Measurements from ENCODE around the gene TGM6.

Gene TGM6

DNA sequence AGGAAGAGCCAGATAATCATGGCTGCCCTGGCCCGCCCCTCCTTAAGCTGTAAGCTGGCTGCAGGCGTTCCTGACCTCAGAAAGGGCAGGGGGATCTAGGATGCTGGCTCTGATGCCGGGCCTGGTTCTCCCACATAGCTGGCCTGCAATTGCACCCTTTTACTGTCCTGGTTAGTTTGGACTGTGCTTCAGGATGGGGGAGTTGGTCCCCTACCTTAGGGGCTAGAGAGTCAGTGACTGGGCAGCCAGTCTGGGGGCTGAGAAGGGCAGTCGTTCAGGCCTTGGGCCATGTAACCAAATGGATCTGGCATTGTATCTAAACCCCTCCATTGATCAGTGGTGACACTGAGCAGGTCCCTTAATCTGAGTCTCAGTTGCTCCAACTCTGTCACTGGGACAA is 44.2 kb upstream of the TGM6 start:
- TF ChIP-seq, protein P1, sequence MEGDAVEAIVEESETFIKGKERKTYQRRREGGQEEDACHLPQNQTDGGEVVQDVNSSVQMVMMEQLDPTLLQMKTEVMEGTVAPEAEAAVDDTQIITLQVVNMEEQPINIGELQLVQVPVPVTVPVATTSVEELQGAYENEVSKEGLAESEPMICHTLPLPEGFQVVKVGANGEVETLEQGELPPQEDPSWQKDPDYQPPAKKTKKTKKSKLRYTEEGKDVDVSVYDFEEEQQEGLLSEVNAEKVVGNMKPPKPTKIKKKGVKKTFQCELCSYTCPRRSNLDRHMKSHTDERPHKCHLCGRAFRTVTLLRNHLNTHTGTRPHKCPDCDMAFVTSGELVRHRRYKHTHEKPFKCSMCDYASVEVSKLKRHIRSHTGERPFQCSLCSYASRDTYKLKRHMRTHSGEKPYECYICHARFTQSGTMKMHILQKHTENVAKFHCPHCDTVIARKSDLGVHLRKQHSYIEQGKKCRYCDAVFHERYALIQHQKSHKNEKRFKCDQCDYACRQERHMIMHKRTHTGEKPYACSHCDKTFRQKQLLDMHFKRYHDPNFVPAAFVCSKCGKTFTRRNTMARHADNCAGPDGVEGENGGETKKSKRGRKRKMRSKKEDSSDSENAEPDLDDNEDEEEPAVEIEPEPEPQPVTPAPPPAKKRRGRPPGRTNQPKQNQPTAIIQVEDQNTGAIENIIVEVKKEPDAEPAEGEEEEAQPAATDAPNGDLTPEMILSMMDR (conservative IDR thresholded peaks at IDR 0.05; ENCODE audit: control insufficient read depth, insufficient read depth, low read depth, low read length) = no peak
- H3K4me3 ChIP-seq (ENCODE audit: control insufficient read depth, low read depth, low read length) = no peak overlapping the region
- DNase-seq (ENCODE audit: low read depth) = no peak

DNA sequence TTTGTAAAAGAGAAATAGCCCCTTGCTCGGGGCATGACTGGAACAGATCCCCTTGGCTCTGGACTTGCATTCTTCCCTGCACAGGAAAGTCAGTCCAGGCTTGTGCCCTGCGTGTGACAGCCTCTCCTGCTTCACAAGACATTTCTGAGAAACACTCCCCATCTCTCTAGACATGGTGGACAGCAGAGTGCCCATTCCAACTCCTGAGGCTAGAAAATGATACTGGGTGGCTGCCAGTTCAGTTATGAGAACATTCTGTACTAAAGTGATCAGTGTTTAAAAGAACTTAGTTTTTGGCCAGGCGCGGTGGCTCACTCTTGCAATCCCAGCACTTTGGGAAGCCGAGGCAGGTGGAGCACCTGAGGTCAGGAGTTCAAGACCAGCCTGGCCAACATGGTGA is 43.6 kb upstream of the TGM6 start:
- H3K4me3 ChIP-seq (ENCODE audit: control insufficient read depth, low read depth, low read length) = no peak overlapping the region
- no peak for DNase-seq (ENCODE audit: low read depth)
- TF ChIP-seq, protein P1 (conservative IDR thresholded peaks at IDR 0.05; ENCODE audit: control insufficient read depth, insufficient read depth, low read depth, low read length) = no peak

DNA sequence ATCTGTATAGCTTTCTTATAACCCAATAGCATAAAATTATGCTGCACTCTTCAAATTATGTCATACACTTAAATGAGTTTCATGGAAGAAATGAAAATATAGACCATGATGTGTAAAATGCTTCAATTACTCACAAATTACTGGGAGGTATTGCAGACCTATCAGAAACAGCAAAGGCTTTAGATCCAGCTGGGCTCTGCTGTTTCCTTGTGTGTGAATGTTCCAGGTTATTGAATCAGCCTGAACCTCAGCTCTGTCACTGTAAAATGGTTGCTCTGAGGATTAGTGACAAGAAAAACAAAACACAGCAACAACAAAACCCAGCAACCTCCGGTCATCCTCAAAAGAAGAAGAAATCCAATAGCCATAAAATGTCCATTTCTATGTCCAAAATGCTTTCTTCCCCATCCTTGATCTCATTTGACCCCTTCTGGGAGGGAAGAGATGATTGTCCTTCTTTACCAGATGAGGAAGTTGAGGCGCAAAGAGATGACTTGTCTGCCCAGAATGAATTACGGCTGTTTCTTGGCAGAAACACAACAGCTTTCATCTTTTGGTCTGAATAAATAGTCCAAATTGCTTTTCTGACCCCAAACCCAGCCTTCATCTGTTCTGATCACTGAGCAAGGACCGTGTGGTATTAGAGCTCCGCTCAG is 42.2 kb upstream of the TGM6 start:
- no peak overlapping the region for H3K4me3 ChIP-seq (ENCODE audit: control insufficient read depth, low read depth, low read length)
- DNase-seq (ENCODE audit: low read depth) = no peak
- TF ChIP-seq, protein P1 (conservative IDR thresholded peaks at IDR 0.05; ENCODE audit: control insufficient read depth, insufficient read depth, low read depth, low read length) = no peak

DNA sequence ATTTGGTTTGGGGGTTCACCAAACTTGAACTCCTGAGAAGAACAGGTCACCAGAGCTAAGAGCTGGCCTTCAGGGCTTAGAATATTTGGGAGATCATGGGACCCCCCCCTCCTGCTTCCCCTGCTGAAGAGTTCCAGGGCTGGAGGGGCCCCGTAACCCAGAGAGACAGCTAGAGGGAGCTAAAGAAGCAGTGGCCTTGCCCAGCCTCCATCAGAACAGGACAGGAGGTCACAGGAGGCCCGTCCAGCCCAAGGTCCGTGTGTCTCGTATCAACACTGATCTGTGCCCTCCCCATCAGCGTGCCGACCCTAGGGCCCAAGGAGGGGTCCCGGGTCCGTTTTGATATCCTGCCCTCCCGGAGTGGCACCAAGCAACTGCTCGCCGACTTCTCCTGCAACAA is 40.6 kb upstream of the TGM6 start:
- DNase-seq (ENCODE audit: low read depth) = no peak
- TF ChIP-seq, protein P1 (conservative IDR thresholded peaks at IDR 0.05; ENCODE audit: control insufficient read depth, insufficient read depth, low read depth, low read length) = no peak

DNA sequence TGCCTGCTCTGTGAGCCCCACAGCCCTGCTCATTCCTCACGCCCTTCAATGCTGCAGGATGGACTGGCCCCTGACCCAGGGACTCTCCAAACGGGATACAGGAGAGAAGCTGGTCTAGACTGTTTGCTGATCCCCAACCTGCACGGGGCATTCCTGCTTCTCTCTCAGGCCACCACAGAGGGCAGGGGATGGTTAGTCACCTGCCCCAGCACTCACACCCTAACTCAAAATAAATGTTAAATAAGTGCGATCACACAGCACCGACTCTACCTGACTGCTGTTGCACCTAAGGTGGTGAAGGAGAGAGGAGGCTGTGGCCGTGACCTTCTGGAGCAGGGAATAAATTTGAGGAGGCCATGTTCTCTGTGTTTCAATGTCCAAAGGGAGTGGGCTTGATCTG is 39.9 kb upstream of the TGM6 start:
- DNase-seq (ENCODE audit: low read depth) = no peak
- TF ChIP-seq, protein P1 (conservative IDR thresholded peaks at IDR 0.05; ENCODE audit: control insufficient read depth, insufficient read depth, low read depth, low read length) = no peak
- H3K4me3 ChIP-seq (ENCODE audit: control insufficient read depth, low read depth, low read length) = no peak overlapping the region

More for the DNA sequence above, 40.6 kb upstream of the TGM6 start:
- H3K4me3 ChIP-seq (ENCODE audit: control insufficient read depth, low read depth, low read length) = no peak overlapping the region

DNA sequence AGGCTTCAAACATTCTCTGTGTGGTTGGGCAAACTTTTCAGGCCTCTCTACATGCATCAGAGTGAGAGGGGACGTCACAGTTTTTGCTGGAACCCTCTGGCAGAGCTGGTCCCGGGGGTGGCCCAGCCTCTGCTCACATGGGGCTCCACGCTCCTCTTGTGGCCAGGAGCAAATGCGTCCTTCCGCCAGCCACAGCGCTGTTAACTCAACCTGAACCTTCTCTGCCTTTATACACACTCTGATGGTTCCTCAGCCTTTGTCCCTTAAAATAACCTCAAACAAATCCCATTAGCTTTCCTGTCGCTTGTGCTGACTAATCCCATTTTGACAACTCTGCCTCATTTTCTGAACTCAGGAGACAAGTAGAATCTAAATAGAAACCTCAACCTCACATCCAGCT is 39.4 kb upstream of the TGM6 start:
- H3K4me3 ChIP-seq (ENCODE audit: control insufficient read depth, low read depth, low read length) = no peak overlapping the region
- TF ChIP-seq, protein P1 (conservative IDR thresholded peaks at IDR 0.05; ENCODE audit: control insufficient read depth, insufficient read depth, low read depth, low read length) = no peak
- DNase-seq (ENCODE audit: low read depth) = no peak

DNA sequence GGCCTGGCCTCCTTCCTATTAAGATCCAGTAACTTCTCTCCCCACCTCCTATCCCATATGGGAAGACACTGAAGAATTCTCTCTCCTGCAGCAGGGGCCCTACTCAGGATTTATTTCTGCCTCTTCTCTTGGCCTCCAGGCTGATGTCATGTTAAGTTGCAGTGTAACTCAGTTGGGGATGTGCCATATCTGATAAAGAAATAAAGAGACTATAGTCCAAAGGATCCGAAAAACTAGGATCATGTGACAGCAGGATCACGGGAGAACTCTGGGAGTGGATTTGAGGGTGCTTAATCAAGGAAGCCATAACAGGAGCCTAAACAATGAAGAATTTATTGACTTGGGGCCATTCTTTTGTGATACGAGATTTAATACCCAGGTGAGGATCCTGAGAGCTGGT is 38.5 kb upstream of the TGM6 start:
- no peak for DNase-seq (ENCODE audit: low read depth)
- H3K4me3 ChIP-seq (ENCODE audit: control insufficient read depth, low read depth, low read length) = no peak overlapping the region
- TF ChIP-seq, protein P1 (conservative IDR thresholded peaks at IDR 0.05; ENCODE audit: control insufficient read depth, insufficient read depth, low read depth, low read length) = no peak

Data from fibroblast of mammary gland (primary cell).